CD4-positive, alpha-beta T cell treated with Interleukin-4 for 4 hours (primary cell): ENCODE results near the gene CTR9.

Source experiments
- DNase-seq: peaks from one replicate; pipeline ENCODE4 v3.0.0-alpha.2; 2020

The CTR9 gene

DNA sequence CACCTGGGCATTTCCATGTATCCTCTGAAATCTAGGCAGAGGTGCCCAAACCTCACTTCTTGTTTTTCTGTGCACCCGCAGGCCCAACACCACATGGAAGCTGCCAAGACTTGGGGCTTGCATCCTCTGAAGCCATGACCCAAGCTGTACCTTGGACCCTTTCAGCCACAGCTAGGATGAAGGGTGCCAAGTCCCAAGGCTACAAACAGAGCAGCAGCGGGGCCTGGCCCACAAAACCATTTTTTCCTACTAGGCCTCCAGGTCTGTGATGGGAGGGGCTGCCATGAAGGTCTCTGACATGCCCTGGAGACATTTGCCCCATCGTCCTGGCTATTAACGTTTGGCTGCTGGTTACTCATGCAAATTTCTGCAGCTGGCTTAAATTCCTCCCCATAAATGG, 78.1 kb downstream of the CTR9 start:
- DNase-seq = no peak
